A673 (cell line): ENCODE measurements around the gene MED14. TPM values are rescaled to one million over a fixed set of nuclear protein-coding genes. Genes with fewer than 3 reads are reported as not detected.

ENCODE experiments used
- BruUV-seq: library from RNA; stranded (reverse); fragments of 400-500 nt; replicated peaks from 2 replicates; lab custom pipeline; 2021; lab: Mats Ljungman, UMichigan
- CTCF ChIA-PET: fragments of 300-600 bp; sonication (Branson Sonifier 250); formaldehyde crosslinking; loops from one replicate; lab custom pipeline; 2022; ENCODE audit warnings: antibody characterized with exemption; lab: Charles Lee
- POLR2A ChIA-PET: fragments of 300-600 bp; sonication (Branson Sonifier 250); formaldehyde crosslinking; loops from one replicate; lab custom pipeline; 2022; ENCODE audit warnings: antibody characterized with exemption; ENCODE audit not compliant: low non-redundant PET; lab: Charles Lee
- DNase-seq: peaks from one replicate; pipeline ENCODE4 v3.0.0-alpha.2; 2015; ENCODE audit warnings: low spot score
- H3K27ac ChIP-seq: fragments of 200-600 bp; sonication (generic); 2 replicates; pipeline ENCODE4 v1.5.1; 2016; ENCODE audit warnings: mixed run types, low read depth, mild to moderate bottlenecking, mixed read lengths, antibody characterized with exemption, low read length; ENCODE audit not compliant: poor library complexity, severe bottlenecking
- H3K27me3 ChIP-seq: fragments of 200-600 bp; sonication (generic); replicated peaks from 2 replicates; pipeline ENCODE4 v1.6.1; 2017; ENCODE audit warnings: mixed run types, low read depth, mild to moderate bottlenecking, mixed read lengths, antibody characterized with exemption, low read length; ENCODE audit not compliant: insufficient read depth, poor library complexity
- H3K36me3 ChIP-seq: fragments of 200-600 bp; sonication (generic); 2 replicates; pipeline ENCODE4 v1.6.1; 2016; ENCODE audit warnings: mixed run types, mild to moderate bottlenecking, mixed read lengths, antibody characterized with exemption, low read length; ENCODE audit not compliant: insufficient read depth, poor library complexity, severe bottlenecking
- H3K4me1 ChIP-seq: fragments of 200-600 bp; sonication (generic); 2 replicates; pipeline ENCODE4 v1.6.1; 2017; ENCODE audit warnings: mixed run types, mild to moderate bottlenecking, mixed read lengths, antibody characterized with exemption, low read length; ENCODE audit not compliant: insufficient read depth, poor library complexity, severe bottlenecking
- H3K4me3 ChIP-seq: fragments of 200-600 bp; sonication (generic); 2 replicates; pipeline ENCODE4 v1.5.1; 2016; ENCODE audit warnings: low read depth, mixed run types, mild to moderate bottlenecking, mixed read lengths, low read length; ENCODE audit not compliant: poor library complexity, severe bottlenecking
- H3K9me3 ChIP-seq: fragments of 200-600 bp; sonication (generic); 2 replicates; pipeline ENCODE4 v1.6.1; 2016; ENCODE audit warnings: mixed run types, low read depth, mild to moderate bottlenecking, mixed read lengths, antibody characterized with exemption, low read length; ENCODE audit not compliant: poor library complexity, severe bottlenecking
- EZH2 ChIP-seq: fragments of 200-600 bp; sonication (generic); IDR thresholded peaks from 2 replicates; pipeline ENCODE4 v1.6.1; 2017; ENCODE audit warnings: borderline replicate concordance, low read depth, mild to moderate bottlenecking, mixed read lengths, antibody characterized with exemption, low read length; ENCODE audit not compliant: poor library complexity, severe bottlenecking
- intact Hi-C: fragments of 100-400 bp; cut with micrococcal nuclease; formaldehyde crosslinking; loops from one replicate; pipeline ENCODE4 v1.10.0; 2022; ENCODE audit not compliant: unreplicated experiment
- total RNA-seq: library from RNA; stranded (reverse); gene quantifications from 2 replicates; pipeline ENCODE4 v1.2.3, GENCODE V29; 2021
- TF ChIP-seq, protein P1 (sequence below): fragments of 300-800, 200-600 bp; sonication (generic); conservative IDR thresholded peaks from 2 replicates; pipeline ENCODE4 v1.5.1; 2017; ENCODE audit warnings: low read depth, mild to moderate bottlenecking, antibody characterized with exemption, low read length, moderate library complexity, mixed read lengths

The MED14 gene
- total RNA-seq, 1 experiment from 2014 or later, result 59.1 TPM

GRCh38 chrX:40755291-40756249 lies 20.2 kb upstream of the MED14 start:
- Histone ChIP-seq H3K9me3 (peaks cover 11% of the 10 kb centered on the region), H3K4me1 (no peaks in the 10 kb centered on the region), H3K27ac (no peak overlapping the region), H3K27me3 (no peaks in the 10 kb centered on the region), H3K36me3 (no peaks in the 10 kb centered on the region), H3K4me3 (no peak overlapping the region)
- TF ChIP-seq, protein P1, sequence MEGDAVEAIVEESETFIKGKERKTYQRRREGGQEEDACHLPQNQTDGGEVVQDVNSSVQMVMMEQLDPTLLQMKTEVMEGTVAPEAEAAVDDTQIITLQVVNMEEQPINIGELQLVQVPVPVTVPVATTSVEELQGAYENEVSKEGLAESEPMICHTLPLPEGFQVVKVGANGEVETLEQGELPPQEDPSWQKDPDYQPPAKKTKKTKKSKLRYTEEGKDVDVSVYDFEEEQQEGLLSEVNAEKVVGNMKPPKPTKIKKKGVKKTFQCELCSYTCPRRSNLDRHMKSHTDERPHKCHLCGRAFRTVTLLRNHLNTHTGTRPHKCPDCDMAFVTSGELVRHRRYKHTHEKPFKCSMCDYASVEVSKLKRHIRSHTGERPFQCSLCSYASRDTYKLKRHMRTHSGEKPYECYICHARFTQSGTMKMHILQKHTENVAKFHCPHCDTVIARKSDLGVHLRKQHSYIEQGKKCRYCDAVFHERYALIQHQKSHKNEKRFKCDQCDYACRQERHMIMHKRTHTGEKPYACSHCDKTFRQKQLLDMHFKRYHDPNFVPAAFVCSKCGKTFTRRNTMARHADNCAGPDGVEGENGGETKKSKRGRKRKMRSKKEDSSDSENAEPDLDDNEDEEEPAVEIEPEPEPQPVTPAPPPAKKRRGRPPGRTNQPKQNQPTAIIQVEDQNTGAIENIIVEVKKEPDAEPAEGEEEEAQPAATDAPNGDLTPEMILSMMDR, result no peak
- no peak for DNase-seq
- BruUV-seq, result no TSS peak
- POLR2A ChIA-PET, result interaction anchor here (0.6 kb wide), 1 partner anchor 16 kb away, joined by 3 read pairs; no protein-coding TSS in a partner anchor
- intact Hi-C loops, result no loop called here
- CTCF ChIA-PET, result no interaction called here

DNA sequence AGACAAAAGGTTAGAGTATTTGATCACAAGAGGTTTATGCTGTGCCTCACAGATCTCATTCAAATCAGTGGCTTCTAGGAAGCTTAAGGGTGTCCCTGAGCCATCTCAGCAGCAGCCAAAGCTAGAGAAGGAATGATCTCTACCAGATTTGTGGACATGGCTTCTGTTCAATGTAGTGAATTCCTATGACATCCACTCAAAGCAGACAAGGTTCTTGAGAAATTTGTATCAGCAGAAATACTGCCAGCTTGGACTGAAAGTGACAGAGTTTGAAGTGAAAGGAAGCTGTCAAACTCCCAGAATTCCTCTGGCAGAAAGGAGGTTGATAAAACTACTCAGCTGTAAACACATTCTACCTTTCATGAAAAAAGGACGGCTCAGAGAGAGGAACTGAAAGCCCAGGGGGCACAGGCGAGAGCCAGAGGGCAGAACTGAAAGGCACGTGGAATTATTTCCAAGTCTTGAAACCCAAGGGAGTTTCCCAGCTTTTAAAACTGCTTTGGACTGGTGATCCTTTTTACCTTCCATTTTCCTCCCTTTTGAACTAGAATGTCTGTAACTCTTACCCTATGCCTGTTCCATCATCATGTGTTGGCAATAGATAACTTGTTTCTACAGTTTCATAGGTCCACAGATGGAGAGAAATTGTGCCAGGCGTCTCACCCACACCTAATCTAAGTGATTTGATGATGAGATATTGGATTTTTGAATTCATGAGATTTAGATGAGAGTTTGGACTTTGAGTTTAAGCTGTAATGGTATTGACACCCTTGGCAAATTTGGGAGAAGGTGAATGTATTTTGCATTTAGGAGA lies 14.5 kb upstream of the MED14 start:
- DNase-seq, result no peak
- Histone ChIP-seq H3K9me3 (peaks cover 11% of the 10 kb centered on the region), H3K27ac (no peak overlapping the region), H3K27me3 (peaks cover 6% of the 10 kb centered on the region), H3K4me1 (no peaks in the 10 kb centered on the region), H3K4me3 (no peak overlapping the region), H3K36me3 (no peaks in the 10 kb centered on the region)
- intact Hi-C loops, result no loop called here
- no TSS peak for BruUV-seq
- ChIA-PET POLR2A (no interaction called here), CTCF (no interaction called here)
- TF ChIP-seq, protein P1, result no peak
- TF ChIP-seq EZH2, result no peak

GRCh38 chrX:40748977-40749376 lies 13.6 kb upstream of the MED14 start:
- BruUV-seq, result no TSS peak
- Histone ChIP-seq H3K4me1 (no peaks in the 10 kb centered on the region), H3K9me3 (peaks cover 11% of the 10 kb centered on the region), H3K27ac (no peak overlapping the region), H3K4me3 (no peak overlapping the region), H3K27me3 (peaks cover 6% of the 10 kb centered on the region), H3K36me3 (no peaks in the 10 kb centered on the region)
- ChIA-PET POLR2A (no interaction called here), CTCF (no interaction called here)
- intact Hi-C loops, result no loop called here
- no peak for DNase-seq
- no peak for TF ChIP-seq EZH2
- TF ChIP-seq, protein P1, result no peak
